Body of pancreas (tissue), 4 donors: Measurements from ENCODE around the gene HOXA2.

ENCODE experiments used
- POLR2A ChIP-seq, 3 donors: fragments of 450-650 bp; IDR thresholded peaks; one replicate each; pipeline ENCODE4 v1.6.1; 2016; ENCODE audit warnings: antibody characterized with exemption in 3 of 3, mild to moderate bottlenecking in 2 of 3
- TF ChIP-seq, protein P1 (sequence below), 7 experiments: fragments of 450-650 bp in 4 of 7; fragments of 200-600 bp in 3 of 7; sonication (generic) in 3 of 7; IDR thresholded peaks; one replicate each; pipeline ENCODE4 v1.5.1; 2016 to 2019; ENCODE audit warnings: antibody characterized with exemption in 7 of 7

DNA sequence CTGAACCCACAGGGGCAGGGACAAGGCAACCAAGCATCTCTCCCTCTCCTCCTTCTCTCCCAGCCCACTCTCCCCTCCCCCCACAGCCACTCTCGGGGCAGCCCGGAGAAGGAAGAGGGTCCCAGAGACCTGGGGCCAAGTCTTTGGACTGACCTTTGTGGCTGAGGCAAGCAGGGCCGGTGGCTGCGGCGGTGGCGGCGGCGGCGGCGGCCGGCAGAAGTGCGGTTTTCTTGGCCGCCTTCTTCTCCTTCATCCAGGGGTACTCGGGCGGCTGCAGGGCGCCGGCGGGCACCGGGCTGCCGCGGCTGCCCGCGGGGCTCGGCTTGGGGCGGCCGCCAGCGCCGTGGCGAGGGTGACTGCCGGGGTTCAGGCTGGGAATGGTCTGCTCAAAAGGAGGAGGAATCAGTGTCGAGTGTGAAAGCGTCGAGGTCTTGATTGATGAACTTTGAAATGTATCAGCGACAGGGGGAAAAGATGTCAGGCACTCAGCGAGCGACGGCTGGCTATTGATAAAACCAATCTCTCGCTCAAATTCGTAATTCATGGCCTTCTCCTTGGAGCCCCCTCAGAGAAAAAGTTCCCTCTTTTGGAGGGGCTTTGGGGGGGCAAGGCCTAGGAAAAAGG, 414 bp downstream of the HOXA2 start:
- TF ChIP-seq POLR2A (IDR thresholded peaks at IDR 0.05) = no peak
- TF ChIP-seq, protein P1, sequence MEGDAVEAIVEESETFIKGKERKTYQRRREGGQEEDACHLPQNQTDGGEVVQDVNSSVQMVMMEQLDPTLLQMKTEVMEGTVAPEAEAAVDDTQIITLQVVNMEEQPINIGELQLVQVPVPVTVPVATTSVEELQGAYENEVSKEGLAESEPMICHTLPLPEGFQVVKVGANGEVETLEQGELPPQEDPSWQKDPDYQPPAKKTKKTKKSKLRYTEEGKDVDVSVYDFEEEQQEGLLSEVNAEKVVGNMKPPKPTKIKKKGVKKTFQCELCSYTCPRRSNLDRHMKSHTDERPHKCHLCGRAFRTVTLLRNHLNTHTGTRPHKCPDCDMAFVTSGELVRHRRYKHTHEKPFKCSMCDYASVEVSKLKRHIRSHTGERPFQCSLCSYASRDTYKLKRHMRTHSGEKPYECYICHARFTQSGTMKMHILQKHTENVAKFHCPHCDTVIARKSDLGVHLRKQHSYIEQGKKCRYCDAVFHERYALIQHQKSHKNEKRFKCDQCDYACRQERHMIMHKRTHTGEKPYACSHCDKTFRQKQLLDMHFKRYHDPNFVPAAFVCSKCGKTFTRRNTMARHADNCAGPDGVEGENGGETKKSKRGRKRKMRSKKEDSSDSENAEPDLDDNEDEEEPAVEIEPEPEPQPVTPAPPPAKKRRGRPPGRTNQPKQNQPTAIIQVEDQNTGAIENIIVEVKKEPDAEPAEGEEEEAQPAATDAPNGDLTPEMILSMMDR (IDR thresholded peaks at IDR 0.05) = no peak
